Gastroesophageal sphincter (tissue), 3 donors: Measurements from ENCODE around the gene CACNA1C.

Experiments
- EP300 ChIP-seq: sonication (generic); formaldehyde crosslinking; IDR thresholded peaks from one replicate; pipeline ENCODE4 v1.6.1; 2017; ENCODE audit warnings: antibody characterized with exemption, mild to moderate bottlenecking
- POLR2A ChIP-seq, 2 donors: fragments of 450-650 bp; IDR thresholded peaks; one replicate each; pipeline ENCODE4 v1.6.1; 2017; ENCODE audit warnings: antibody characterized with exemption in 2 of 2, mild to moderate bottlenecking in 2 of 2, moderate library complexity in 1 of 2
- POLR2AphosphoS5 ChIP-seq: sonication (generic); formaldehyde crosslinking; IDR thresholded peaks from one replicate; pipeline ENCODE4 v1.6.1; 2017; ENCODE audit warnings: antibody characterized with exemption
- TF ChIP-seq, protein P1 (sequence below), 4 experiments: fragments of 200-600 bp in 2 of 4; fragments of 450-650 bp in 2 of 4; sonication (generic) in 1 of 4; IDR thresholded peaks; one replicate each; pipeline ENCODE4 v1.5.1; 2017 to 2019; ENCODE audit warnings: antibody characterized with exemption in 4 of 4, mild to moderate bottlenecking in 2 of 4, moderate library complexity in 2 of 4

DNA sequence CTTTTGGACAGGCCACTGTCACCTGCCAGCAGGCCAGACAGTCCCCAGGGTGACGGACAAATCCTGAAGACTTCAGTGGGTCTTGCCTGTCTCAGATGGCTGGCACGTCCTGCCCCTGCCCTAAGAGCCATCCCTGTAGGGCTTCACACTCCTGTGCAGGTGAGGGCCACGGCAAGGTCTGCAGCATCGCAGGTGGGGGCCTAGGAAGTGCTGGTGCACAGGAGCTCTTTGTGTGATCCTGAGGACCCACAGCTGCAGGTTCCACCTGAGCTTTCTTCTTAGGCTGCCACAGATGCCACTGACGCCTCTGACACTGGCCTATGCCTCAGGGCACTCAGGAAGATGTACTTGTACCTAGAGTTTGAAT, 633.5 kb downstream of the CACNA1C start:
- TF ChIP-seq, protein P1, sequence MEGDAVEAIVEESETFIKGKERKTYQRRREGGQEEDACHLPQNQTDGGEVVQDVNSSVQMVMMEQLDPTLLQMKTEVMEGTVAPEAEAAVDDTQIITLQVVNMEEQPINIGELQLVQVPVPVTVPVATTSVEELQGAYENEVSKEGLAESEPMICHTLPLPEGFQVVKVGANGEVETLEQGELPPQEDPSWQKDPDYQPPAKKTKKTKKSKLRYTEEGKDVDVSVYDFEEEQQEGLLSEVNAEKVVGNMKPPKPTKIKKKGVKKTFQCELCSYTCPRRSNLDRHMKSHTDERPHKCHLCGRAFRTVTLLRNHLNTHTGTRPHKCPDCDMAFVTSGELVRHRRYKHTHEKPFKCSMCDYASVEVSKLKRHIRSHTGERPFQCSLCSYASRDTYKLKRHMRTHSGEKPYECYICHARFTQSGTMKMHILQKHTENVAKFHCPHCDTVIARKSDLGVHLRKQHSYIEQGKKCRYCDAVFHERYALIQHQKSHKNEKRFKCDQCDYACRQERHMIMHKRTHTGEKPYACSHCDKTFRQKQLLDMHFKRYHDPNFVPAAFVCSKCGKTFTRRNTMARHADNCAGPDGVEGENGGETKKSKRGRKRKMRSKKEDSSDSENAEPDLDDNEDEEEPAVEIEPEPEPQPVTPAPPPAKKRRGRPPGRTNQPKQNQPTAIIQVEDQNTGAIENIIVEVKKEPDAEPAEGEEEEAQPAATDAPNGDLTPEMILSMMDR (IDR thresholded peaks at IDR 0.05): no peak
- TF ChIP-seq POLR2A (IDR thresholded peaks at IDR 0.05) (no peak), EP300 (no peak), POLR2AphosphoS5 (no peak)
